IMR-90 (cell line): ENCODE measurements around the gene GCNA. TPM values are rescaled to one million over a fixed set of nuclear protein-coding genes. Genes with fewer than 3 reads are reported as not detected.

Source experiments
- ATAC-seq: fragments of 200-7000 bp; cut with Tn5 transposase; 2 replicates; pipeline ENCODE4 v1.9.1; 2020; ENCODE audit warnings: low read depth, mild to moderate bottlenecking, moderate library complexity
- BruUV-seq: library from RNA; stranded (reverse); fragments of 400-500 nt; replicated peaks from 2 replicates; lab custom pipeline; 2021; lab: Mats Ljungman, UMichigan
- CTCF ChIA-PET: fragments of 300-600 bp; formaldehyde crosslinking; extraction: SDS; loops from one replicate; lab custom pipeline; 2021; ENCODE audit warnings: antibody characterized with exemption; lab: Yijun Ruan, JAX
- POLR2A ChIA-PET: fragments of 300-600 bp; sonication (Branson Sonifier 250); formaldehyde crosslinking; loops from one replicate; lab custom pipeline; 2022; ENCODE audit warnings: antibody characterized with exemption; ENCODE audit not compliant: unreplicated experiment; lab: Charles Lee
- DNase-seq: peaks from one replicate; pipeline ENCODE4 v3.0.0; 2013
- H2AFZ ChIP-seq: replicated peaks from 2 replicates; pipeline ENCODE3; 2013; ENCODE audit warnings: low read length, mild to moderate bottlenecking; ENCODE audit not compliant: poor library complexity
- H2AK5ac ChIP-seq: 2 replicates; pipeline ENCODE4 v1.6.1; 2013; ENCODE audit warnings: low read depth, low read length, inconsistent platforms
- H2AK9ac ChIP-seq: replicated peaks from 2 replicates; pipeline ENCODE3; 2013; ENCODE audit warnings: mild to moderate bottlenecking, low read depth, low read length, moderate library complexity; ENCODE audit not compliant: poor library complexity
- H2BK120ac ChIP-seq: 2 replicates; pipeline ENCODE4 v1.6.1; 2013; ENCODE audit warnings: low read depth, low read length, inconsistent platforms
- H2BK15ac ChIP-seq: 3 replicates; pipeline ENCODE4 v1.6.1; 2013; ENCODE audit warnings: low read depth, low read length, inconsistent platforms
- H2BK20ac ChIP-seq: 2 replicates; pipeline ENCODE4 v1.6.1; 2013; ENCODE audit warnings: low read depth, mild to moderate bottlenecking, inconsistent platforms, low read length, moderate library complexity
- H2BK5ac ChIP-seq: 2 replicates; pipeline ENCODE4 v1.6.1; 2013; ENCODE audit warnings: mild to moderate bottlenecking, low read depth, low read length, inconsistent platforms; ENCODE audit not compliant: poor library complexity, severe bottlenecking
- H3K14ac ChIP-seq: replicated peaks from 2 replicates; pipeline ENCODE4 v1.6.1; 2013; ENCODE audit warnings: low read depth, low read length, inconsistent platforms
- H3K18ac ChIP-seq: 2 replicates; pipeline ENCODE4 v1.6.1; 2013; ENCODE audit warnings: low read depth, low read length, control low read depth
- H3K23ac ChIP-seq: 2 replicates; pipeline ENCODE4 v1.6.1; 2013; ENCODE audit warnings: low read depth, low read length, inconsistent platforms
- H3K27ac ChIP-seq: 2 replicates; pipeline ENCODE4 v1.5.1; 2013; ENCODE audit warnings: mild to moderate bottlenecking, control low read depth, low read length; ENCODE audit not compliant: insufficient read depth
- H3K27me3 ChIP-seq: 2 replicates; pipeline ENCODE4 v1.6.1; 2013; ENCODE audit warnings: low read length; ENCODE audit not compliant: control insufficient read depth, insufficient read depth
- H3K36me3 ChIP-seq: 2 replicates; pipeline ENCODE4 v1.6.1; 2013; ENCODE audit warnings: low read length, mixed read lengths; ENCODE audit not compliant: control insufficient read depth, insufficient read depth
- H3K4ac ChIP-seq: 2 replicates; pipeline ENCODE4 v1.6.1; 2013; ENCODE audit warnings: low read depth, low read length, inconsistent platforms
- H3K4me1 ChIP-seq: 2 replicates; pipeline ENCODE4 v1.6.1; 2013; ENCODE audit warnings: low read length, mixed read lengths; ENCODE audit not compliant: control insufficient read depth, insufficient read depth
- H3K4me2 ChIP-seq: 2 replicates; pipeline ENCODE4 v1.6.1; 2013; ENCODE audit warnings: low read depth, mild to moderate bottlenecking, control low read depth, low read length, moderate library complexity
- H3K4me3 ChIP-seq: 2 replicates; pipeline ENCODE4 v1.5.1; 2013; ENCODE audit warnings: low read depth, mild to moderate bottlenecking, control low read depth, low read length, moderate library complexity; ENCODE audit not compliant: insufficient read depth
- H3K56ac ChIP-seq: 2 replicates; pipeline ENCODE4 v1.6.1; 2013; ENCODE audit warnings: low read length, inconsistent platforms; ENCODE audit not compliant: insufficient read depth; ENCODE audit errors: extremely low read depth
- H3K79me1 ChIP-seq, 2 experiments: 2 replicates each; pipeline ENCODE4 v1.6.1; 2013; ENCODE audit warnings: low read length in 2 of 2, inconsistent platforms in 1 of 2, low read depth in 1 of 2
- H3K9ac ChIP-seq: 2 replicates; pipeline ENCODE4 v1.6.1; 2013; ENCODE audit warnings: low read depth, low read length, control low read depth
- H3K9me1 ChIP-seq: 2 replicates; pipeline ENCODE4 v1.6.1; 2013; ENCODE audit warnings: low read length, inconsistent platforms; ENCODE audit not compliant: insufficient read depth
- H3K9me3 ChIP-seq: 2 replicates; pipeline ENCODE4 v1.6.1; 2013; ENCODE audit warnings: low read length; ENCODE audit not compliant: control insufficient read depth, insufficient read depth
- H4K20me1 ChIP-seq: 2 replicates; pipeline ENCODE4 v1.6.1; 2013; ENCODE audit warnings: low read length, inconsistent platforms; ENCODE audit not compliant: insufficient read depth
- H4K5ac ChIP-seq: 2 replicates; pipeline ENCODE4 v1.6.1; 2013; ENCODE audit warnings: mild to moderate bottlenecking, low read depth, low read length, control low read depth
- H4K8ac ChIP-seq, 2 experiments: 2 replicates each; pipeline ENCODE4 v1.6.1; 2013; ENCODE audit warnings: low read depth in 2 of 2, low read length in 2 of 2, control low read depth in 1 of 2, inconsistent platforms in 1 of 2
- H4K91ac ChIP-seq: 2 replicates; pipeline ENCODE4 v1.6.1; 2013; ENCODE audit warnings: low read depth, low read length, inconsistent platforms; ENCODE audit not compliant: insufficient read depth
- BHLHE40 ChIP-seq: fragments of 150-350 bp; IDR thresholded peaks from 2 replicates; pipeline ENCODE4 v1.6.1; 2016; ENCODE audit warnings: mild to moderate bottlenecking, low read depth, low read length
- CEBPB ChIP-seq: IDR thresholded peaks from 2 replicates; pipeline ENCODE4 v1.6.1; 2012; ENCODE audit warnings: low read depth, low read length, improper control_type of control experiment
- FOS ChIP-seq: fragments of 150-350 bp; IDR thresholded peaks from 2 replicates; pipeline ENCODE4 v1.6.1; 2016; ENCODE audit warnings: low read depth, low read length
- MAFK ChIP-seq: IDR thresholded peaks from 2 replicates; pipeline ENCODE4 v1.6.1; 2012; ENCODE audit warnings: low read depth, low read length, improper control_type of control experiment
- MXI1 ChIP-seq: IDR thresholded peaks from 2 replicates; pipeline ENCODE4 v1.6.1; 2012; ENCODE audit warnings: low read depth, mild to moderate bottlenecking, low read length, moderate library complexity, borderline replicate concordance
- NFE2L2 ChIP-seq: fragments of 150-350 bp; IDR thresholded peaks from 2 replicates; pipeline ENCODE4 v1.6.1; 2016; ENCODE audit warnings: low read depth, mild to moderate bottlenecking, low read length
- POLR2A ChIP-seq: IDR thresholded peaks from 2 replicates; pipeline ENCODE4 v1.6.1; 2012; ENCODE audit warnings: mild to moderate bottlenecking, low read depth, low read length
- RAD21 ChIP-seq: IDR thresholded peaks from 2 replicates; pipeline ENCODE4 v1.6.1; 2012; ENCODE audit warnings: low read length, improper control_type of control experiment
- RCOR1 ChIP-seq: IDR thresholded peaks from 2 replicates; pipeline ENCODE4 v1.6.1; 2012; ENCODE audit warnings: mild to moderate bottlenecking, low read length, improper control_type of control experiment; ENCODE audit not compliant: insufficient replicate concordance
- RFX5 ChIP-seq: IDR thresholded peaks from 2 replicates; pipeline ENCODE4 v1.8.0; 2012; ENCODE audit warnings: low read depth, mild to moderate bottlenecking, low read length, moderate library complexity
- SMC3 ChIP-seq: fragments of 150-350 bp; IDR thresholded peaks from 2 replicates; pipeline ENCODE4 v1.6.1; 2016; ENCODE audit warnings: low read depth, mild to moderate bottlenecking, antibody characterized with exemption, low read length, moderate library complexity
- WGBS, 2 experiments: methylation state at CpG; one replicate each; pipeline versions ENCODE4 v1.1.5 to v1.1.7; 2013; ENCODE audit warnings: missing lambda C conversion rate in 2 of 2; ENCODE audit not compliant: insufficient read length in 1 of 2; ENCODE audit errors: extremely low coverage in 2 of 2; 5-methylcytosine and 5-hydroxymethylcytosine counted together
- dilution Hi-C: fragments of 300-500 bp; cut with HindIII; formaldehyde crosslinking; loops from one replicate; pipeline ENCODE4 v1.14.3; 2018; ENCODE audit warnings: low sequenced_read_pairs; ENCODE audit not compliant: unreplicated experiment
- in situ Hi-C: fragments of 300-500 bp; cut with MboI; formaldehyde crosslinking; loops from 3 replicates; pipeline ENCODE4 v1.14.3; 2019; ENCODE audit warnings: low sequenced_read_pairs, inconsistent platforms, mixed read lengths
- intact Hi-C: fragments of 100-400 bp; cut with micrococcal nuclease; formaldehyde crosslinking; loops from 2 replicates; pipeline ENCODE4 v1.10.0; 2022
- polyA plus RNA-seq, 3 experiments: library from polyadenylated mRNA; depleted of rRNA; stranded (reverse); fragments of >200 nt; gene quantifications; 2 replicates each; pipeline ENCODE4 v1.2.3, GENCODE V29; 2012; ENCODE audit warnings: low replicate concordance in 1 of 3
- total RNA-seq: library from RNA; depleted of rRNA; stranded (reverse); fragments of >200 nt; gene quantifications from 2 replicates; pipeline ENCODE4 v1.2.3, GENCODE V29; 2012
- TF ChIP-seq, protein P1 (sequence below): conservative IDR thresholded peaks from 2 replicates; pipeline ENCODE4 v1.5.1; 2012; ENCODE audit warnings: mild to moderate bottlenecking, low read depth, low read length, improper control_type of control experiment
- TF ChIP-seq, protein P2 (sequence below): fragments of 150-350 bp; IDR thresholded peaks from 2 replicates; pipeline ENCODE4 v1.6.1; 2016; ENCODE audit warnings: low read depth, mild to moderate bottlenecking, low read length, moderate library complexity, borderline replicate concordance
- TF ChIP-seq, protein P3 (sequence below): fragments of 150-350 bp; IDR thresholded peaks from 2 replicates; pipeline ENCODE4 v1.6.1; 2017; ENCODE audit warnings: mild to moderate bottlenecking, antibody characterized with exemption, low read length, low read depth

Gene GCNA
- total and polyA plus RNA-seq, 2 of the 4 experiments (the other 2 are of a cell fraction): 0.90 to 1.3 TPM

DNA sequence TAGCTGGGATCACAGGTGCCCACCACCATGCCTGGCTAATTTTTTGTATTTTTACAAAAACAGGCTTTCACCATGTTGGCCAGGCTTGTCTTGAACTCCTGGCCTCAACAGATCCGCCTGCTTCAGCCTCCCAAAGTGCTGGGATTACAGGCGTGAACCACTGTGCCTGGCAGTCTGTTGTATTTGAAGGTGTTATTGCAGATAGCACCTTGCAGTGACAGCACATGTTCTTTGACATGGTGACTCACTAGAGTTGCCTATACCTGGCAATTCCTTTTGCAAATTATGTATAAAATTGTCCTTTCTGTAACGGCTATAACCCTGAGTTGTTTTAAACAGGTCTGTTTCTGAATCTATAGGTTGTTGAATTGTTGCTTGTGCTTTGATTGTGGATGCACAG, 37.4 kb upstream of the GCNA start:
- in situ Hi-C loops: no loop called here
- no peaks in the 10 kb centered on the region for H3K9me3 ChIP-seq
- DNase-seq (no peak), ATAC-seq (no peak)
- no peak overlapping the region for H3K56ac ChIP-seq
- no peak overlapping the region for H2AK9ac ChIP-seq
- H2AFZ ChIP-seq: no peak overlapping the region
- no peak overlapping the region; the same call in 1 of the 2 replicates for H3K4me2 ChIP-seq
- H3K27me3 ChIP-seq: no peaks in the 10 kb centered on the region
- ChIA-PET CTCF (no interaction called here), POLR2A (no interaction called here)
- peaks cover 2% of the 10 kb centered on the region; the same call in 1 of the 2 replicates for H3K4me1 ChIP-seq
- dilution Hi-C loops: no loop called here
- TF ChIP-seq RCOR1 (no peak), RAD21 (no peak), CEBPB (no peak), FOS (no peak), BHLHE40 (no peak), MXI1 (no peak), MAFK (no peak), NFE2L2 (no peak), RFX5 (no peak), POLR2A (no peak), SMC3 (no peak)
- TF ChIP-seq, protein P1, sequence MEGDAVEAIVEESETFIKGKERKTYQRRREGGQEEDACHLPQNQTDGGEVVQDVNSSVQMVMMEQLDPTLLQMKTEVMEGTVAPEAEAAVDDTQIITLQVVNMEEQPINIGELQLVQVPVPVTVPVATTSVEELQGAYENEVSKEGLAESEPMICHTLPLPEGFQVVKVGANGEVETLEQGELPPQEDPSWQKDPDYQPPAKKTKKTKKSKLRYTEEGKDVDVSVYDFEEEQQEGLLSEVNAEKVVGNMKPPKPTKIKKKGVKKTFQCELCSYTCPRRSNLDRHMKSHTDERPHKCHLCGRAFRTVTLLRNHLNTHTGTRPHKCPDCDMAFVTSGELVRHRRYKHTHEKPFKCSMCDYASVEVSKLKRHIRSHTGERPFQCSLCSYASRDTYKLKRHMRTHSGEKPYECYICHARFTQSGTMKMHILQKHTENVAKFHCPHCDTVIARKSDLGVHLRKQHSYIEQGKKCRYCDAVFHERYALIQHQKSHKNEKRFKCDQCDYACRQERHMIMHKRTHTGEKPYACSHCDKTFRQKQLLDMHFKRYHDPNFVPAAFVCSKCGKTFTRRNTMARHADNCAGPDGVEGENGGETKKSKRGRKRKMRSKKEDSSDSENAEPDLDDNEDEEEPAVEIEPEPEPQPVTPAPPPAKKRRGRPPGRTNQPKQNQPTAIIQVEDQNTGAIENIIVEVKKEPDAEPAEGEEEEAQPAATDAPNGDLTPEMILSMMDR: no peak
- TF ChIP-seq, protein P2, sequence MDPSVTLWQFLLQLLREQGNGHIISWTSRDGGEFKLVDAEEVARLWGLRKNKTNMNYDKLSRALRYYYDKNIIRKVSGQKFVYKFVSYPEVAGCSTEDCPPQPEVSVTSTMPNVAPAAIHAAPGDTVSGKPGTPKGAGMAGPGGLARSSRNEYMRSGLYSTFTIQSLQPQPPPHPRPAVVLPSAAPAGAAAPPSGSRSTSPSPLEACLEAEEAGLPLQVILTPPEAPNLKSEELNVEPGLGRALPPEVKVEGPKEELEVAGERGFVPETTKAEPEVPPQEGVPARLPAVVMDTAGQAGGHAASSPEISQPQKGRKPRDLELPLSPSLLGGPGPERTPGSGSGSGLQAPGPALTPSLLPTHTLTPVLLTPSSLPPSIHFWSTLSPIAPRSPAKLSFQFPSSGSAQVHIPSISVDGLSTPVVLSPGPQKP: no peak
- TF ChIP-seq, protein P3, sequence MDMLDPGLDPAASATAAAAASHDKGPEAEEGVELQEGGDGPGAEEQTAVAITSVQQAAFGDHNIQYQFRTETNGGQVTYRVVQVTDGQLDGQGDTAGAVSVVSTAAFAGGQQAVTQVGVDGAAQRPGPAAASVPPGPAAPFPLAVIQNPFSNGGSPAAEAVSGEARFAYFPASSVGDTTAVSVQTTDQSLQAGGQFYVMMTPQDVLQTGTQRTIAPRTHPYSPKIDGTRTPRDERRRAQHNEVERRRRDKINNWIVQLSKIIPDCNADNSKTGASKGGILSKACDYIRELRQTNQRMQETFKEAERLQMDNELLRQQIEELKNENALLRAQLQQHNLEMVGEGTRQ: no peak
- H4K91ac ChIP-seq: no peak overlapping the region
- H2BK5ac ChIP-seq: peak overlapping the region; percentile 32
- WGBS, 2 experiments: no CpG with 5 or more reads among the region's 3 CpGs
- H3K36me3 ChIP-seq: peaks cover 6% of the 10 kb centered on the region; the same call in 1 of the 2 replicates
- H3K4ac ChIP-seq: no peak overlapping the region
- intact Hi-C loops: no loop called here
- H4K8ac ChIP-seq: no peak overlapping the region
- H4K20me1 ChIP-seq: peaks cover 74% of the 10 kb centered on the region
- H3K4me3 ChIP-seq: no peak overlapping the region
- H3K9ac ChIP-seq: no peak overlapping the region
- H2AK5ac ChIP-seq: no peak overlapping the region; the same call in 1 of the 2 replicates
- H3K27ac ChIP-seq: no peak overlapping the region
- H2BK15ac ChIP-seq: no peak overlapping the region
- no peak overlapping the region for H2BK20ac ChIP-seq
- H3K79me1 ChIP-seq: peaks cover 6 to 22% of the 10 kb centered on the region in 2 experiments; a peak in 1 of 4 replicates
- no peak overlapping the region; the same call in 1 of the 2 replicates for H3K23ac ChIP-seq
- no peak overlapping the region for H3K14ac ChIP-seq
- H3K18ac ChIP-seq: no peak overlapping the region
- H2BK120ac ChIP-seq: no peak overlapping the region
- H4K5ac ChIP-seq: no peak overlapping the region
- BruUV-seq: no TSS peak
- peaks cover 4% of the 10 kb centered on the region; the same call in 1 of the 2 replicates for H3K9me1 ChIP-seq
